Measurements from ENCODE around the gene TLR6. TPM values are rescaled to one million over a fixed set of nuclear protein-coding genes. Genes with fewer than 3 reads are reported as not detected.

TLR6 gene
- total and polyA plus RNA-seq, 2 of the 8 experiments (the other 6 are each of a cell fraction or from before 2014, with no cell fraction given), result 0.02 to 0.09 TPM

GRCh38 chr4:38819569-38819968 is 37.0 kb downstream of the TLR6 start:
- CTCF ChIA-PET (ENCODE audit: partially characterized antibody), result interaction anchor here (1.3 kb wide), 1 partner anchor 37 kb away, joined by 4 read pairs; the partner anchor contains the start of gene TLR10
- Histone ChIP-seq H3K9ac (replicated peaks in 1 of 4; ENCODE audit: extremely low read depth in 1 of 4, low read depth in 3 of 4, low read length in 3 of 4) (no peak overlapping the region), H3K14ac (ENCODE audit: insufficient read length) (no peak overlapping the region), H3K79me2 (ENCODE audit: control insufficient read depth in 1 of 2, insufficient read depth in 2 of 2, low read length in 2 of 2) (no peaks in the 10 kb centered on the region), H3K36me3 (ENCODE audit: control insufficient read depth in 2 of 4, insufficient read depth in 4 of 4, low read length in 3 of 4) (no peaks in the 10 kb centered on the region), H2BK120ac (replicated peaks; ENCODE audit: low read depth, low read length) (no peak overlapping the region), H3K4ac (replicated peaks; ENCODE audit: insufficient read length, low read depth, low read length) (no peak overlapping the region), H3K23me2 (ENCODE audit: low read depth, low read length) (no peaks in the 10 kb centered on the region), H3K18ac (ENCODE audit: extremely low read depth, low read length) (no peak overlapping the region), H3K79me1 (ENCODE audit: low read depth, low read length) (no peaks in the 10 kb centered on the region), H2BK15ac (ENCODE audit: low read length) (no peak overlapping the region), H4K91ac (replicated peaks; ENCODE audit: insufficient read length, low read length) (no peak overlapping the region), H3K4me2 (ENCODE audit: insufficient read depth in 1 of 2, low read depth in 2 of 2, low read length in 2 of 2) (no peak overlapping the region), H3K23ac (ENCODE audit: insufficient read length) (no peak overlapping the region), H3K4me3 (ENCODE audit: extremely low read depth in 1 of 4, insufficient read depth in 2 of 4, low read depth in 3 of 4, low read length in 4 of 4) (no peak overlapping the region), H3K4me1 (replicated peaks in 1 of 4; ENCODE audit: control insufficient read depth in 3 of 4, insufficient read depth in 4 of 4, low read length in 3 of 4) (no peaks in the 10 kb centered on the region), H4K5ac (ENCODE audit: insufficient read length, low read depth, low read length) (no peak overlapping the region), H3K9me3 (ENCODE audit: insufficient read depth in 2 of 2, low read depth in 1 of 2, low read length in 1 of 2) (peaks cover 12% of the 10 kb centered on the region in 2 experiments; a peak in 3 of 4 replicates), H2AK5ac (ENCODE audit: low read depth, low read length) (no peak overlapping the region), H3K27me3 (replicated peaks in 1 of 4; ENCODE audit: control insufficient read depth in 3 of 4, extremely low read depth in 1 of 4, insufficient read depth in 3 of 4, low read length in 3 of 4) (no peaks in the 10 kb centered on the region), H3K27ac (ENCODE audit: low read depth, low read length) (no peak overlapping the region), H2BK20ac (ENCODE audit: low read length) (no peak overlapping the region), H3K56ac (replicated peaks; ENCODE audit: insufficient read length, low read depth, low read length) (no peak overlapping the region), H4K20me1 (replicated peaks in 1 of 2; ENCODE audit: control insufficient read depth in 1 of 2, insufficient read depth in 2 of 2, low read length in 2 of 2) (no peaks in the 10 kb centered on the region), H2AFZ (ENCODE audit: low read length) (no peak overlapping the region), H4K8ac (ENCODE audit: extremely low read depth, insufficient read depth, low read length) (no peak overlapping the region), H2BK12ac (ENCODE audit: low read depth, low read length) (no peak overlapping the region), H2BK5ac (ENCODE audit: low read depth, low read length) (no peak overlapping the region)
- 87% methylated on average over 3 of the region's 3 CpGs; no CpG with 5 or more reads in 1 of the 2 experiments for WGBS, 2 experiments (ENCODE audit: extremely low coverage in 1 of 2, insufficient coverage in 1 of 2, insufficient read length in 1 of 2, insufficient replicate concordance in 2 of 2, low coverage in 1 of 2, low lambda C conversion rate in 2 of 2, missing lambda C conversion rate in 1 of 2)
- no peak for DNase-seq (ENCODE audit: low read depth in 1 of 2, low spot score in 2 of 2)
- POLR2A ChIA-PET (ENCODE audit: partially characterized antibody), result no interaction called here
- no peak for FAIRE-seq
- TF ChIP-seq GTF2F1 (IDR thresholded peaks at IDR 0.05; ENCODE audit: borderline replicate concordance, low read depth, low read length), result no peak
- TF ChIP-seq POU5F1 (IDR thresholded peaks at IDR 0.05; ENCODE audit: low read depth, low read length), result no peak
- TF ChIP-seq CTBP2 (IDR thresholded peaks at IDR 0.05; ENCODE audit: borderline replicate concordance, insufficient read depth, insufficient read length, low read length), result no peak
- TF ChIP-seq HDAC2 (IDR thresholded peaks at IDR 0.05; ENCODE audit: borderline replicate concordance in 1 of 2, low read depth in 2 of 2, low read length in 2 of 2), result no peak
- TF ChIP-seq TEAD4 (IDR thresholded peaks at IDR 0.05; ENCODE audit: low read depth, low read length), result no peak
- no peak for TF ChIP-seq TAF1 (IDR thresholded peaks at IDR 0.05; ENCODE audit: low read depth, low read length)
- no peak for TF ChIP-seq SP4 (IDR thresholded peaks at IDR 0.05; ENCODE audit: low read length)
- no peak for TF ChIP-seq ASH2L (IDR thresholded peaks at IDR 0.05; ENCODE audit: low read length)
- TF ChIP-seq SAP30 (IDR thresholded peaks at IDR 0.05; ENCODE audit: insufficient read depth, insufficient replicate concordance, low read length), result no peak
- TF ChIP-seq RXRA (IDR thresholded peaks at IDR 0.05; ENCODE audit: insufficient read depth, low read depth, low read length), result no peak
- no peak for TF ChIP-seq BACH1 (IDR thresholded peaks at IDR 0.05; ENCODE audit: low read length)
- TF ChIP-seq JUND (IDR thresholded peaks at IDR 0.05; ENCODE audit: low read length), result no peak
- TF ChIP-seq, protein P1, sequence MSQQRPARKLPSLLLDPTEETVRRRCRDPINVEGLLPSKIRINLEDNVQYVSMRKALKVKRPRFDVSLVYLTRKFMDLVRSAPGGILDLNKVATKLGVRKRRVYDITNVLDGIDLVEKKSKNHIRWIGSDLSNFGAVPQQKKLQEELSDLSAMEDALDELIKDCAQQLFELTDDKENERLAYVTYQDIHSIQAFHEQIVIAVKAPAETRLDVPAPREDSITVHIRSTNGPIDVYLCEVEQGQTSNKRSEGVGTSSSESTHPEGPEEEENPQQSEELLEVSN (IDR thresholded peaks at IDR 0.05), result no peak
- TF ChIP-seq CEBPB (IDR thresholded peaks at IDR 0.05; ENCODE audit: low read depth, low read length), result no peak
- TF ChIP-seq HDAC6 (IDR thresholded peaks at IDR 0.05; ENCODE audit: low read depth, low read length), result no peak
